ENCODE data around the gene SLC2A9.
"Not testable (repeated sequence)": the region's sequence is repeated elsewhere in the genome, so short reads cannot be mapped to it uniquely, and the experiment has no call there.

The SLC2A9 gene

DNA sequence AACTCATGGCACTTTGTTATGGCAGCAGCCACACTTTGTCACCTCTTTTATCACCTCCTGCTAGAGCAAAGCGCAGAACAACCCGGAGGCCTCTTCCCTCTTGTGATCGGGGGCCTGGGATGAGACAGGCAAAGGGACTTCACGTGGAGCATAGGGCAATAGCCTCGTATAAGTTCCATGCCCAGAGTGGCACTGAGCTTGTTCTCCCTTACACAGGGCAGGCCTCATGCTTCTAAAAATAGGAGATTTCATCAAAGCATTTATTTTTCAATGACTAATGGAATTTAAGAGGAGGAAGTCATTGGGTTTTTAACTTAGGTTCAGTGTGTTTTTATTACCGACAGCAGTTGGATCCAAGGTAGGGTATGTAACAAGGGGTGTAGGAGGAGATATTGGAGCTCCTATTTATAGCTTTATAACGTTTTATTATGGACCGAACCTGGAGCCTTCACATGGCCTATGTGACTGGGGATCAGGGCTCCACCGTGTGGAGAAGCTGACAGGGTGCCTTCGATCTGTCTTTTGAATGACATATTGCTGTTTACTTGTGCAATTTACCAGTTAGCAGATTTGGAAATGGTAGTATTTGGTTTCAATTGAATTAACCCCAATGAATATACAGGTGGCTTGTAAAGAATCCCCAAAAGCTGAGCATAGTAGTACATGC lies 93.8 kb downstream of the SLC2A9 start:
- no peak for DNase-seq (ENCODE audit: low spot score)

- no peak for DNase-seq (ENCODE audit: low spot score)
These were observed 94.7 kb downstream of the SLC2A9 start for GRCh38 chr4:9926586-9926985.

DNA sequence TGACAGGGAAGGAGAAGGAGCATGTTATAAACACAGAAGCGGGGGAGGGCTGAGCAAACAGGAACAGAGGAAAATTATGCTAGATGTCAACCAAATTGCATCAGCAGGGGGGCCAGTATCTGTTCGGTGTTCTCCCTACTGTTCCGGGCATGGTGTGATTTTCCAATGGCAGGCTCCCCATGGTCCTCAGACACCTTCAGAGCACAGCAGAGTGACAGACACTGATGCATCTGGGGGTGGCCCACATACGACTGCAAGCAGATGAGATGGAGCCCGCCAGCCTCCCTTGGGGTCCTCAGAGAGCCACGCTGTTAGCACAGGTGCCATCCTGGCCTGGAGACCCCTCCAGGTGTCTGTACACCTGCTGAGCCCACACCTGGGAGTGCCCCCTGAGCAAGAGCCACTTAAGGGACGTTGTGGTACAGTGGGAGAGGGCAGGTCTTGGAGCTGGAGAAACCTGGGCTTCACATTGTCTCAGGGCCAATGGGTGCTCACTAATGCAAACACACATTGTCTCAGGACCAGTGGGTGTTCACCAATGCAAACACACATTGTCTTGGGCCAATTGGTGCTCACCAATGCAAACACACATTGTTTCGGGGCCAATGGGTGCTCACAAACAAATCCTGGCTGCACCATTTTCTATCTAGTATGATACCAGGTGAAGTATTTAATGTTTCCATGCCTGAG lies 95.4 kb downstream of the SLC2A9 start:
- no peak for DNase-seq (ENCODE audit: low spot score)

DNA sequence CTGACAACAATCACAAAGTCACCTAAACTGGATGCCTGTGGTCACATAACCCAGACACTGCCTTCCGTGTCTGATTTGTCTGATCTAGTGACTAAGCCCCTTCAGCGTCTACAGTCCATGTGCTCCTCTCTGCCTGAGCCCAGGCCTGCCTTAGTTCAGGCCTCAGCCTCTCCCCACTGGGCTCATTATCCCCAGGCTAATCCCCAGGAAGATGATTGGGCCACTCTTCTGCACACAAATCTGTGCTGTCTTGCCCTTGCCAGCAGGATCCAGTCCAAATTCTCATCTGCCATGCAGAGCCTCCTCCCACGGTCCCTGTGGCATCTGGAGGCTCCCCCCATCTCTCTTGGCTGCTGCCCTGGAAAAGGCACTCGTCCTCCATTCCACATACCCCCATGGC lies 96.5 kb downstream of the SLC2A9 start:
- DNase-seq (ENCODE audit: low spot score), result no peak

- DNase-seq (ENCODE audit: low spot score), result no peak
These were observed 98.0 kb downstream of the SLC2A9 start for GRCh38 chr4:9923195-9923812.

GRCh38 chr4:9921326-9921725 lies 100.0 kb downstream of the SLC2A9 start:
- no peak for DNase-seq (ENCODE audit: low spot score)

DNA sequence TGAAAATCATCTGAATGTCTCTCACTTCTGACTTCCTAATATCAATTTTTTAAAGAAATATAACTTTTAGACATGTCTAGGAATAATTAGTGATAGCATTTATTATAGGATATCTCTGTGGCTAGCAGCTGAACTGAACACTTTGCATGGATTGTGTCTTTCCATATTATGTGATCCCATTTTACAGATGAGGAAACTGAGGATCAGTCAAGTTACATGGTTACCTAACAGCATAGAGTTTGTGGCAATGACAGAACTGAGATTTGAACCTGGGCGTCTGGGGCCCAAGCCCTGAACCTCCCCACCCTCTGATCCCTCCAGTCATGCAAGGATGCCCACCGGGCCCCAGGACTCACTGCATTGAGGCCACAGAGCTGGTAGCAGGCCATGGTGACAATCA lies 101.3 kb downstream of the SLC2A9 start:
- DNase-seq (ENCODE audit: low spot score), result no peak

DNA sequence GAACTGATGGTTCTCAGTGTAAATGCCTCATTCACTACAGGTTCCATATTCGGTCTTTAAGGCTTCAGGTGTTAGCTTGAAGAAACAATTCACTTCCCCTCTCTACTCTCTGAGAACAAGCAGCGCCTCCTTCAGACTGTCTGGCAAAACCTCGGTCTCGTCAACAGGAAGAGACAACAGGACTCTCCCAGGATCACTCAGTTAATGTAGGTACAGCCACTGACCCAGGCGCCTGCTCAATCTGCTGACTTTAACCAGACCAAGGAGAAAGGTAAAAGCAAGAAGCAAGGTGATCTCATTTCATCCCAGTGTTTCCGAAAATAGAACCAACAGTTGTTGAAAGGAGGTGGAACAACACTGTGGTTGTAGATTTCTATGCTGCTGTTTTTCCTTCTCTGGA lies 102.2 kb downstream of the SLC2A9 start:
- DNase-seq (ENCODE audit: low spot score), result no peak

- no peak for DNase-seq (ENCODE audit: low spot score)
These were observed 102.8 kb downstream of the SLC2A9 start for GRCh38 chr4:9918484-9918883.

DNA sequence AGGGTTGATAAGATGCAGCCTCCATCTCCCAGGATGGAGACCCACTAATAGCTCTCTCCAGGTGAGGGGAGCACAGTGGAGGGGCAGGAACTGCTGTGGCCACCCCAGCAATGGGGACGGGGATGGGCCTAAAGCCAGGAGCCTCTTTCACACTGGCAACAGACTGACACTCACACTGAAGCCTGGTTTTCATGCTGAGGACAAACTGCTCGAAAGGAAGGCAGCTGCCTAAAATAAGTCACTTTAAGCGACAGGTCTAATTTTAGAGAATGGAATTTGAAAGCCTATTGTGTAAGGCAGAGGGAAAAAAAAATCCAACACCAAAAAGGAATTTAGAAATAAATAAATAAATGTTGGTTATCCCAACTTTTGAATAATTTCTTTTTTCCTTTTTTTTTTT lies 104.4 kb downstream of the SLC2A9 start:
- no peak for DNase-seq (ENCODE audit: low spot score)

GRCh38 chr4:9916346-9916745 lies 105.0 kb downstream of the SLC2A9 start:
- DNase-seq (ENCODE audit: low spot score), result no peak

DNA sequence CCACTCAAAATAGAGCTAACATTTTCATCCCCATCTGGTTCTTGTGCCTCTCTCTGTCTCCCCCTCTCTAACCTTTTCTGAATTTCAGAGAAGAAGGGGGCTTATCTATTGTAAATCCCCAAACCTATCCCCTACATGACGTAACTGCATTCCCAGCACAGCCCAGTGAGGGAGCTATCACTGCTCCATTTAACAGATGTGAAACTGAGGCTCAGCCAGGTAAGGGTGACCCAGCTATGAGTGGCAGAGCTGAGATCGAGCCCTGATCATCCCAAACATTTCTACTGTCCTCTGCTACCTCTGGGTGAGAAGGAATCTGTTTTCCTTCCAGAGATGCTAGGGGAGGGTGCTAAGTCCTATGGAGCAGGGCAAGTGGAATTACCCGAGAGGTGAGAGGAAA lies 107.5 kb downstream of the SLC2A9 start:
- DNase-seq (ENCODE audit: low spot score), result no peak

DNA sequence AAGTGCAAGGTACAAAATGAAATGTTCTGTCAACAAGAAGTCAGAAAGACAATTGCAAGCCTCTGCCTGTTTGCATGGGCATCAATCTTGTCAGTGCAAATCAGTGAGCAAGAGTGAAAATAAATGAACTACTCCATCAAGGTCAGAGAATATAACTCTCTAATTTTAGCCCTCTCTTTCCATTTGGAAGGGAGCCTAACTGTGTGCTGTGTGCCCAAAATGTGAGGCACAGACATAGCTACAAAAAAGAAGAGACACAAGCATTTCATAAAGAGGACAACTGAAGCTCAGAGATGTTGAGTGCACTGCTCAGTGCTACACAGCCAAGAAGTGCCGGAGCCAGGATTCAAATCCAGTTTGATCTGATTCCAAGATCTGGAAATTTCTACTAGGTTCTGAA lies 114.3 kb downstream of the SLC2A9 start:
- no peak for DNase-seq (ENCODE audit: low spot score)

GRCh38 chr4:9904976-9905587 lies 116.2 kb downstream of the SLC2A9 start:
- DNase-seq (ENCODE audit: low spot score), result no peak

DNA sequence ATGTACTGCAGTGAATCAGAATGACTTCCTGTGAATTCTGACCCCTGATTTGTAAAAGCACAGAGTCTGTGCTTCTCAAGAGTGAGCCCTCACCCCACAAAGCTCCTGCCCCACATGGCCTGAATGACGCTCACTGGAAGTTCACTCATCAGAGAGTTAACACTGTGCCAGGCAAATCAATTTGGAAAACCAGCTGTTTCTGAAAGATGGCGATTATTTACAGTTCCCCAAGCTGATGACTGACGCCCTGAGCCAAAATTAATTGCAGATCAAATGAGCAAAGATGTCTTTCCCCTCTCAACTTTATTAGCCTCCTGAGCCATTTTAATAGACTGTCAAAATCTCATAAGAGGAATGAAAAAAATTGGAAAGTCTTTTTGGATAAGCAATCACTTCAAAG lies 118.0 kb downstream of the SLC2A9 start:
- no peak for DNase-seq (ENCODE audit: low spot score)

DNA sequence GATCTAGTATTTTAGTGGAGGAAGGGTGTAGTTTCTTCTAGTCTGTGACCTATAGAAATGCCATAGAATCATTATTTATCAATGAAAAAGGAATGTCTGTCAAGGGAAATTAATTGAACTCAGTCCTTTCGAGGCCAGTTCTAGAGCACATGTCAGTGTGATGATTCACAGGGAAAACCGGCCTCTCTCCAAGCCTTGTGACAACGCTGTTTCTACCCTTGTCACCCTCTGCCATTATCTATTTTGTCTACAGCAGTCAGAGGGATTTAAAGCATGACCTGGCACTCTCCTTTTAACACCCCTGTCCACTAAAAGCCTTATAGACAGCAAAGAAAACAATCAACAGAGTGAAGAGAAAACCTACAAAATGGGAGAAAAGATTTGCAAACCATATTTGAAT lies 120.0 kb downstream of the SLC2A9 start:
- DNase-seq (ENCODE audit: low spot score), result no peak

- DNase-seq (ENCODE audit: low spot score), result not testable (repeated sequence)
These were observed 120.7 kb downstream of the SLC2A9 start for GRCh38 chr4:9900633-9901032.

- DNase-seq (ENCODE audit: low spot score), result no peak
These were observed 121.8 kb downstream of the SLC2A9 start for GRCh38 chr4:9899306-9900055.

- no peak for DNase-seq (ENCODE audit: low spot score)
These were observed 122.5 kb downstream of the SLC2A9 start for GRCh38 chr4:9898596-9899305.

- DNase-seq (ENCODE audit: low spot score), result no peak
These were observed 126.0 kb downstream of the SLC2A9 start for GRCh38 chr4:9895333-9895705.

- DNase-seq (ENCODE audit: low spot score), result no peak
These were observed 126.5 kb downstream of the SLC2A9 start for GRCh38 chr4:9894644-9895332.

Measured in CD4-positive, alpha-beta T cell treated with Interleukin-2 at 100 ng/mL for 4 hours (primary cell).